AG04450 (cell line): ENCODE measurements around the gene CENPP. TPM values are rescaled to one million over a fixed set of nuclear protein-coding genes. Genes with fewer than 3 reads are reported as not detected.

Experiments used
- CTCF ChIA-PET: fragments of 300-600, 350-600 bp; formaldehyde crosslinking; extraction: SDS; loops from one replicate; lab custom pipeline; 2022; ENCODE audit warnings: antibody characterized with exemption, inconsistent platforms; lab: Charles Lee
- POLR2A ChIA-PET: fragments of 350-600 bp; formaldehyde crosslinking; extraction: SDS; loops from one replicate; lab custom pipeline; 2021; ENCODE audit warnings: antibody characterized with exemption, inconsistent platforms; lab: Yijun Ruan, JAX
- DNase-seq: peaks from one replicate; pipeline ENCODE4 v3.0.0-alpha.2; 2011; ENCODE audit warnings: low read depth, low spot score
- H3K27ac ChIP-seq: one replicate; pipeline ENCODE4 v1.5.1; 2012; ENCODE audit warnings: low read depth, low read length, control low read depth
- H3K27me3 ChIP-seq: one replicate; pipeline ENCODE4 v1.6.0; 2012; ENCODE audit warnings: low read length; ENCODE audit not compliant: control insufficient read depth, insufficient read depth
- H3K4me3 ChIP-seq: 2 replicates; pipeline ENCODE4 v1.5.1; 2011; ENCODE audit warnings: mild to moderate bottlenecking, low read depth, low read length, control low read depth
- H3K9me3 ChIP-seq: 2 replicates; pipeline ENCODE4 v1.5.1; 2012; ENCODE audit warnings: low read length; ENCODE audit not compliant: control insufficient read depth, insufficient read depth
- CTCF ChIP-seq: IDR thresholded peaks from 2 replicates; pipeline ENCODE4 v1.5.1; 2011; ENCODE audit warnings: low read depth, low read length, control low read depth, inconsistent platforms
- polyA plus RNA-seq: library from polyadenylated mRNA; depleted of rRNA; stranded (reverse); fragments of >200 nt; gene quantifications from 2 replicates; pipeline ENCODE4 v1.2.3, GENCODE V29; 2011

CENPP gene
- polyA plus RNA-seq, 1 experiment = 4.4 TPM

GRCh38 chr9:92616199-92616641 lies 290.5 kb downstream of the CENPP start:
- CTCF ChIA-PET = interaction anchor here (0.8 to 2.4 kb wide), 2 partner anchors 18 to 288 kb away, joined by 3 to 12 read pairs; no protein-coding TSS in a partner anchor
- Histone ChIP-seq H3K4me3 (no peak overlapping the region), H3K9me3 (no peaks in the 10 kb centered on the region; the same call in 1 of the 2 replicates), H3K27me3 (no peaks in the 10 kb centered on the region), H3K27ac (no peak overlapping the region)
- DNase-seq = no peak
- no peak for TF ChIP-seq CTCF
- POLR2A ChIA-PET = interaction anchor here (1.3 kb wide), 1 partner anchor 291 kb away, joined by 5 read pairs; the partner anchor contains the start of gene NOL8

- ChIA-PET POLR2A (interaction anchor here (1.3 kb wide), 1 partner anchor 292 kb away, joined by 5 read pairs; the partner anchor contains the start of gene NOL8), CTCF (interaction anchor here (0.8 to 2.4 kb wide), 4 partner anchors 18 to 288 kb away, joined by 3 to 12 read pairs (median 3); no protein-coding TSS in a partner anchor)
- DNase-seq = no peak
- no peaks in the 10 kb centered on the region for H3K27me3 ChIP-seq
- no peak overlapping the region for H3K27ac ChIP-seq
- no peak overlapping the region for H3K4me3 ChIP-seq
- no peaks in the 10 kb centered on the region for H3K9me3 ChIP-seq
- TF ChIP-seq CTCF = no peak
Measured at GRCh38 chr9:92616655-92617111, 290.9 kb downstream of the CENPP start.

- ChIA-PET CTCF (interaction anchor here (0.8 to 2.4 kb wide), 3 partner anchors 17 to 178 kb away, joined by 3 to 12 read pairs (median 3); no protein-coding TSS in a partner anchor), POLR2A (interaction anchor here (0.6 kb wide), 1 partner anchor 305 kb away, joined by 5 read pairs; no protein-coding TSS in a partner anchor)
- no peaks in the 10 kb centered on the region for H3K27me3 ChIP-seq
- H3K27ac ChIP-seq = no peak overlapping the region
- no peak for DNase-seq
- no peak overlapping the region for H3K4me3 ChIP-seq
- no peaks in the 10 kb centered on the region for H3K9me3 ChIP-seq
- TF ChIP-seq CTCF = no peak
Measured at GRCh38 chr9:92617195-92617813, 291.6 kb downstream of the CENPP start.

GRCh38 chr9:92617951-92618510 lies 292.3 kb downstream of the CENPP start:
- TF ChIP-seq CTCF = no peak
- DNase-seq = no peak
- Histone ChIP-seq H3K9me3 (no peaks in the 10 kb centered on the region), H3K4me3 (no peak overlapping the region), H3K27ac (no peak overlapping the region), H3K27me3 (no peaks in the 10 kb centered on the region)
- CTCF ChIA-PET = interaction anchor here (1.1 to 2.4 kb wide), 2 partner anchors 16 to 30 kb away, joined by 3 to 12 read pairs; no protein-coding TSS in a partner anchor
- POLR2A ChIA-PET = no interaction called here
